Activated T-helper 2 cell treated with anti-CD3 and anti-CD28 coated beads, Interferon-gamma antibody, Interleukin-2, Interleukin-4, amounts not matched to agents 10 μg/mL and 5 μg/mL and 100 μg/mL, durations not matched to agents 14 hours and 24 hours and 36 hours (primary cell): Measurements from ENCODE around the gene DRC3. TPM values are rescaled to one million over a fixed set of nuclear protein-coding genes. Genes with fewer than 3 reads are reported as not detected.

Experiments used
- DNase-seq: peaks from one replicate; pipeline ENCODE4 v3.0.0; 2021; ENCODE audit warnings: low spot score
- H3K27ac Mint-ChIP-seq: one replicate; pipeline ENCODE4 v1.8.0; 2021; ENCODE audit warnings: mixed read lengths
- H3K27me3 Mint-ChIP-seq: one replicate; pipeline ENCODE4 v1.8.0; 2021; ENCODE audit warnings: low read depth, mixed read lengths
- H3K36me3 Mint-ChIP-seq: one replicate; pipeline ENCODE4 v1.8.0; 2021; ENCODE audit warnings: low read depth, mixed read lengths
- H3K4me1 Mint-ChIP-seq: one replicate; pipeline ENCODE4 v1.8.0; 2021; ENCODE audit warnings: low read depth, mixed read lengths
- H3K4me3 Mint-ChIP-seq: one replicate; pipeline ENCODE4 v1.8.0; 2021; ENCODE audit warnings: low read depth, mild to moderate bottlenecking, moderate library complexity, mixed read lengths
- H3K9me3 Mint-ChIP-seq: one replicate; pipeline ENCODE4 v1.8.0; 2021; ENCODE audit warnings: mixed read lengths
- intact Hi-C: fragments of 100-400 bp; cut with micrococcal nuclease; formaldehyde crosslinking; loops from one replicate; pipeline ENCODE4 v1.15.1; 2023
- total RNA-seq: library from RNA; stranded (reverse); gene quantifications from 2 replicates; pipeline ENCODE4 v1.2.3, GENCODE V29; 2022

The DRC3 gene
- total RNA-seq, 1 donor from 2014 or later = not detected

DNA sequence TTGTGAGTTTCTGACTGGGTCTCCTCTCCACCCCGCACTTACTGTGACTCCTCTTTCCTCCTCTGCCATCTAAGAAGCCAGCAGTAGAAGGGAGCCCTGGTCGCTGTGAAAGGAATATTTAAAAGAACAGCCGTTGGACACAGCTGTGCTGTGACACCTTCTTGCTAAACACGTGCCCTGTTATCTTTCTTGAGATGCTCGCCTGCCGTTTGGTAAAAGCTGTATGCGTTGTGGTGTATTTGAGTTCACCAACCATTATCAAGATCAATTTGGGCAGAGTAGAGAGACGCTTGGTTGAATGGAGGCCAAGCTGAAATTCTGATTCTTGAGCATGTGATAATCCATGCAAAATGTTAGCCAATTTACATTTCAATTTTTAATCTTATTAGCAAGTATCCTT lies 70.3 kb downstream of the DRC3 start:
- Mint-ChIP-seq H3K9me3 (no peaks in the 10 kb centered on the region), H3K4me1 (peaks cover 23% of the 10 kb centered on the region), H3K27me3 (no peaks in the 10 kb centered on the region), H3K4me3 (no peak overlapping the region), H3K36me3 (peaks cover 17% of the 10 kb centered on the region), H3K27ac (no peak overlapping the region)
- intact Hi-C loops = loop anchor here (5.0 kb wide), 1 partner anchor 44 kb away; the partner anchor contains the start of gene DRG2
- no peak for DNase-seq

DNA sequence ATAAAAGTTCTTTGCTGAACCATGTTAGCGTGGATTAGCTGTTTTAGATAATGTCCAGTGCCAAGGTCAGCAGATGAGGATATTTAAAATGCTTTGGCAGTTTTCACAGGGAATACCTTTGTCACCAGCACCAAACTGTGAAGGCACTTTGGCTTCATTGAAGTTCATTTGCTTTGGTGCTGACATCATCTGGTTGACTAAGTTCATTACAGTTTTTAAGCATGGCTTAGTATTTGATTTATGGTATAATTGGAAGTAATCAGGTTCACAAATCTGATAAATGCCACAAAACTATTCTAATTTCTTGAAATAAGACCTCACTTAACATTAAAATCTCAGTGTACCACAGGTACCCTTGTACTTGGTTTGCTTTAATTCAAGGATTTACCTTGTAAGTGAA lies 70.8 kb downstream of the DRC3 start:
- Mint-ChIP-seq H3K27me3 (no peaks in the 10 kb centered on the region), H3K4me1 (peaks cover 19% of the 10 kb centered on the region), H3K4me3 (no peak overlapping the region), H3K9me3 (no peaks in the 10 kb centered on the region), H3K36me3 (peaks cover 16% of the 10 kb centered on the region), H3K27ac (no peak overlapping the region)
- no peak for DNase-seq
- intact Hi-C loops = loop anchor here (5.0 kb wide), 1 partner anchor 44 kb away; the partner anchor contains the start of gene DRG2

- Mint-ChIP-seq H3K4me3 (no peak overlapping the region), H3K27ac (no peak overlapping the region), H3K9me3 (no peaks in the 10 kb centered on the region), H3K27me3 (no peaks in the 10 kb centered on the region), H3K4me1 (peaks cover 19% of the 10 kb centered on the region), H3K36me3 (peaks cover 13% of the 10 kb centered on the region)
- intact Hi-C loops = loop anchor here (5.0 kb wide), 1 partner anchor 43 kb away; the partner anchor contains the start of gene DRG2
- no peak for DNase-seq
These were observed 71.9 kb downstream of the DRC3 start for GRCh38 chr17:18044609-18045008.

- Mint-ChIP-seq H3K9me3 (no peaks in the 10 kb centered on the region), H3K4me3 (no peak overlapping the region), H3K27me3 (no peaks in the 10 kb centered on the region), H3K27ac (no peak overlapping the region), H3K36me3 (peaks cover 13% of the 10 kb centered on the region), H3K4me1 (peaks cover 12% of the 10 kb centered on the region)
- intact Hi-C loops = no loop called here
- no peak for DNase-seq
These were observed 73.2 kb downstream of the DRC3 start for GRCh38 chr17:18045691-18046350.

- peaks cover 8% of the 10 kb centered on the region for H3K4me1 Mint-ChIP-seq
- H3K36me3 Mint-ChIP-seq = peaks cover 30% of the 10 kb centered on the region
- H3K27me3 Mint-ChIP-seq = no peaks in the 10 kb centered on the region
- DNase-seq = no peak
- no peak overlapping the region for H3K27ac Mint-ChIP-seq
- no peak overlapping the region for H3K4me3 Mint-ChIP-seq
- intact Hi-C loops = no loop called here
- no peaks in the 10 kb centered on the region for H3K9me3 Mint-ChIP-seq
These were observed 82.9 kb downstream of the DRC3 start for GRCh38 chr17:18055597-18055996.

DNA sequence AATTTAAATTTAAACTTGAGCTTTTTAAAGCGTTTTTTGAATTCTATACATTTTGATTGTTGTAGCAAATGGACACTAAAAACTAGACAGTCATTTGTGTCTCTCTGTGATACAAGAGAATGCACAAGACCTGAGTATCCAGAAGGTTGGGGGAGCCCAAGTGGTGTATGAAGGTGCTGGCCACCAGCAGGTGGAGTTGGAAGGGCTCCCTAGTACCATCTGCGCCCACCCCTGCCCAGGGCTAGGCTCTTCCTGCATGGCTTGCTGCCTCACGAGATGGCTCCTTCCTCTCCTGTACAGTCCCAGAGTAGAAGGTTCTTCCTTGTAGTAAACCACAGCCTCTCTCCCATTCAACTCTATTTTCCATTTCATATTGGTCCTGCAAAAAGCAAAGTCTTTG lies 83.6 kb downstream of the DRC3 start:
- Mint-ChIP-seq H3K27ac (no peak overlapping the region), H3K4me3 (no peak overlapping the region), H3K36me3 (peaks cover 30% of the 10 kb centered on the region), H3K9me3 (no peaks in the 10 kb centered on the region), H3K4me1 (peaks cover 10% of the 10 kb centered on the region), H3K27me3 (no peaks in the 10 kb centered on the region)
- DNase-seq = no peak
- intact Hi-C loops = no loop called here

- Mint-ChIP-seq H3K4me3 (no peak overlapping the region), H3K27me3 (no peaks in the 10 kb centered on the region), H3K9me3 (no peaks in the 10 kb centered on the region), H3K4me1 (peaks cover 15% of the 10 kb centered on the region), H3K27ac (no peak overlapping the region), H3K36me3 (peaks cover 37% of the 10 kb centered on the region)
- DNase-seq = no peak
- intact Hi-C loops = no loop called here
These were observed 86.6 kb downstream of the DRC3 start for GRCh38 chr17:18059283-18059682.

GRCh38 chr17:18064053-18064452 lies 91.4 kb downstream of the DRC3 start:
- H3K36me3 Mint-ChIP-seq = peaks cover 28% of the 10 kb centered on the region
- peaks cover 14% of the 10 kb centered on the region for H3K4me1 Mint-ChIP-seq
- no peak for DNase-seq
- no peak overlapping the region for H3K4me3 Mint-ChIP-seq
- H3K27me3 Mint-ChIP-seq = no peaks in the 10 kb centered on the region
- H3K9me3 Mint-ChIP-seq = no peaks in the 10 kb centered on the region
- intact Hi-C loops = no loop called here
- H3K27ac Mint-ChIP-seq = no peak overlapping the region

- no peaks in the 10 kb centered on the region for H3K27me3 Mint-ChIP-seq
- DNase-seq = no peak
- H3K4me1 Mint-ChIP-seq = peaks cover 8% of the 10 kb centered on the region
- intact Hi-C loops = no loop called here
- H3K9me3 Mint-ChIP-seq = no peaks in the 10 kb centered on the region
- H3K27ac Mint-ChIP-seq = no peak overlapping the region
- peaks cover 21% of the 10 kb centered on the region for H3K36me3 Mint-ChIP-seq
- H3K4me3 Mint-ChIP-seq = no peak overlapping the region
These were observed 92.9 kb downstream of the DRC3 start for GRCh38 chr17:18065546-18065945.

Other genes starting within 250 kb of the DRC3 start
- gene SREBF1, start 135.9 kb upstream of the DRC3 start, total RNA-seq = 166 and 175 TPM in 2 replicates
- gene TOM1L2, start 462 bp upstream of the DRC3 start, total RNA-seq = 9.4 and 13.4 TPM in 2 replicates
- 29.9 and 31.3 TPM in 2 replicates for gene ATPAF2, start 66.3 kb downstream of the DRC3 start, total RNA-seq
- 9.3 and 10.8 TPM in 2 replicates for gene GID4, start 66.5 kb downstream of the DRC3 start, total RNA-seq
- gene DRG2, start 115.1 kb downstream of the DRC3 start, total RNA-seq = 57.9 and 62.2 TPM in 2 replicates
- gene MYO15A, start 135.9 kb downstream of the DRC3 start, total RNA-seq = 0.64 and 0.80 TPM in 2 replicates
- gene ALKBH5, start 211.0 kb downstream of the DRC3 start, total RNA-seq = 164 and 165 TPM in 2 replicates